Lung microvascular endothelial cell (primary cell): Measurements from ENCODE around the gene AP2S1. TPM values are rescaled to one million over a fixed set of nuclear protein-coding genes. Genes with fewer than 3 reads are reported as not detected.
"Not testable (repeated sequence)": the region's sequence is repeated elsewhere in the genome, so short reads cannot be mapped to it uniquely, and the experiment has no call there.

Experiments used
- DNase-seq, 2 donors: peaks; one replicate each; pipeline versions ENCODE4 v3.0.0 to v3.0.0-alpha.2; 2010; ENCODE audit warnings: low read depth in 2 of 2
- total RNA-seq: library from RNA; depleted of rRNA; stranded (reverse); fragments of >200 nt; gene quantifications from 2 replicates; pipeline ENCODE4 v1.2.1, GENCODE V29; 2014

Gene AP2S1
- total RNA-seq = 108 and 173 TPM in 2 replicates

GRCh38 chr19:46850228-46851203, at the start of gene AP2S1:
Gene AP2S1 (minus strand): TSS chr19:46850846. CDS start chr19:46850766, 80 bp downstream.
- peak; percentile 99 for DNase-seq

GRCh38 chr19:46900341-46900740, 49.7 kb upstream of the AP2S1 start:
- no peak for DNase-seq

- DNase-seq = peak in 1 of 2 donors; percentile 22
Observed at GRCh38 chr19:46898731-46899130, 48.1 kb upstream of the AP2S1 start.

- no peak for DNase-seq
Observed at GRCh38 chr19:46896076-46896794, 45.6 kb upstream of the AP2S1 start.

GRCh38 chr19:46892252-46893179, 41.9 kb upstream of the AP2S1 start:
- DNase-seq = no peak

GRCh38 chr19:46890423-46891170, 40.0 kb upstream of the AP2S1 start:
- peak in 1 of 2 donors; percentile 14 for DNase-seq

- no peak for DNase-seq
Observed at GRCh38 chr19:46887240-46887782, 36.7 kb upstream of the AP2S1 start.

GRCh38 chr19:46886546-46887239, 36.0 kb upstream of the AP2S1 start:
- DNase-seq = no peak

GRCh38 chr19:46885411-46885810, 34.8 kb upstream of the AP2S1 start:
- DNase-seq = no peak

GRCh38 chr19:46882751-46883150, 32.1 kb upstream of the AP2S1 start:
- not testable (repeated sequence) for DNase-seq

- no peak for DNase-seq
Observed at GRCh38 chr19:46882034-46882433, 31.4 kb upstream of the AP2S1 start.

GRCh38 chr19:46881092-46881491, 30.4 kb upstream of the AP2S1 start:
- DNase-seq = no peak

- DNase-seq = no peak
Observed at GRCh38 chr19:46880431-46880830, 29.8 kb upstream of the AP2S1 start.

- peak in 1 of 2 donors; percentile 76 for DNase-seq
Observed at GRCh38 chr19:46878613-46879375, 28.1 kb upstream of the AP2S1 start.

GRCh38 chr19:46875657-46876056, 25.0 kb upstream of the AP2S1 start:
- DNase-seq = no peak

GRCh38 chr19:46875234-46875633, 24.6 kb upstream of the AP2S1 start:
- DNase-seq = no peak

- DNase-seq = no peak
Observed at GRCh38 chr19:46872967-46873366, 22.3 kb upstream of the AP2S1 start.

GRCh38 chr19:46871173-46871572, 20.5 kb upstream of the AP2S1 start:
- DNase-seq = not testable (repeated sequence)
